SK-N-SH (cell line): Measurements from ENCODE around the gene THSD7B. TPM values are rescaled to one million over a fixed set of nuclear protein-coding genes. Genes with fewer than 3 reads are reported as not detected.

Experiments
- CTCF ChIA-PET: fragments of 300-600, 350-600 bp; formaldehyde crosslinking; extraction: SDS; loops from one replicate; lab custom pipeline; 2021; lab: Yijun Ruan, JAX
- POLR2A ChIA-PET: fragments of 350-600 bp; sonication (Branson Sonifier 250); formaldehyde crosslinking; extraction: SDS; loops from one replicate; lab custom pipeline; 2020; ENCODE audit warnings: antibody characterized with exemption, inconsistent platforms; lab: Yijun Ruan, JAX
- DNase-seq: peaks from one replicate; pipeline ENCODE4 v3.0.0; 2012
- H2AFZ ChIP-seq: fragments of 200-600 bp; sonication (generic); 2 replicates; pipeline ENCODE4 v1.8.1; 2016; ENCODE audit warnings: antibody characterized with exemption, mild to moderate bottlenecking, low read depth
- H3F3A ChIP-seq: fragments of 200-600 bp; sonication (generic); replicated peaks from 2 replicates; pipeline ENCODE3; 2016; ENCODE audit warnings: antibody characterized with exemption, mild to moderate bottlenecking; ENCODE audit not compliant: insufficient read depth
- H3K27ac ChIP-seq, 2 experiments: fragments of 200-500 bp in 1 of 2; fragments of 200-600 bp in 1 of 2; sonication (Bioruptor generic) in 1 of 2; sonication (generic), shearing (Covaris generic) in 1 of 2; 2 replicates each; pipeline versions ENCODE4 v1.5.1 to v1.6.1; 2014 to 2016; ENCODE audit warnings: low read depth in 2 of 2, inconsistent platforms in 1 of 2, low read length in 1 of 2, mild to moderate bottlenecking in 1 of 2, mixed read lengths in 1 of 2
- H3K27me3 ChIP-seq: fragments of 200-600 bp; sonication (generic), shearing (Covaris generic); 2 replicates; pipeline ENCODE4 v1.6.1; 2016; ENCODE audit warnings: mixed run types; ENCODE audit not compliant: insufficient read depth
- H3K36me3 ChIP-seq, 2 experiments: fragments of 200-500 bp in 1 of 2; fragments of 200-600 bp in 1 of 2; sonication (Bioruptor generic) in 1 of 2; sonication (generic) in 1 of 2; replicated peaks in 1 of 2; 2 replicates each; pipeline versions ENCODE3 to v1.5.1; 2014 to 2016; ENCODE audit warnings: low read length in 1 of 2, mild to moderate bottlenecking in 1 of 2; ENCODE audit not compliant: insufficient read depth in 2 of 2, control insufficient read depth in 1 of 2
- H3K4me1 ChIP-seq, 2 experiments: fragments of 200-500 bp in 1 of 2; fragments of 200-600 bp in 1 of 2; sonication (Bioruptor generic) in 1 of 2; sonication (generic), shearing (Covaris generic) in 1 of 2; 2 replicates each; pipeline versions ENCODE4 v1.5.1 to v1.6.1; 2014 to 2016; ENCODE audit warnings: low read depth in 1 of 2, low read length in 1 of 2, mixed run types in 1 of 2; ENCODE audit not compliant: insufficient read depth in 2 of 2, control insufficient read depth in 1 of 2
- H3K4me2 ChIP-seq: fragments of 200-600 bp; sonication (generic), shearing (Covaris generic); 2 replicates; pipeline ENCODE4 v1.6.1; 2017; ENCODE audit warnings: mixed run types
- H3K4me3 ChIP-seq, 2 experiments: fragments of 200-500 bp in 1 of 2; fragments of 200-600 bp in 1 of 2; sonication (Bioruptor generic) in 1 of 2; sonication (generic), shearing (Covaris generic) in 1 of 2; 2 replicates each; pipeline versions ENCODE4 v1.5.1 to v1.8.1; 2014 to 2016; ENCODE audit warnings: low read depth in 2 of 2, inconsistent platforms in 1 of 2, low read length in 1 of 2, mild to moderate bottlenecking in 1 of 2, mixed read lengths in 1 of 2, moderate library complexity in 1 of 2
- H3K79me2 ChIP-seq: fragments of 200-600 bp; sonication (generic); 2 replicates; pipeline ENCODE4 v1.8.1; 2017; ENCODE audit warnings: mild to moderate bottlenecking; ENCODE audit not compliant: insufficient read depth
- H3K9ac ChIP-seq: fragments of 200-600 bp; sonication (generic); 2 replicates; pipeline ENCODE4 v1.6.1; 2017; ENCODE audit warnings: mixed run types
- H3K9me2 ChIP-seq: fragments of 200-600 bp; sonication (generic); 2 replicates; pipeline ENCODE4 v1.6.1; 2017; ENCODE audit warnings: mixed run types
- H3K9me3 ChIP-seq: fragments of 200-600 bp; sonication (generic); 2 replicates; pipeline ENCODE4 v1.6.1; 2017; ENCODE audit warnings: mixed run types, mild to moderate bottlenecking, moderate library complexity
- H4K20me1 ChIP-seq: fragments of 200-600 bp; sonication (generic); 2 replicates; pipeline ENCODE4 v1.6.1; 2017; ENCODE audit warnings: mild to moderate bottlenecking, mixed run types; ENCODE audit not compliant: insufficient read depth
- FOSL2 ChIP-seq: IDR thresholded peaks from 2 replicates; pipeline ENCODE4 v1.4.0; 2012; ENCODE audit warnings: low read depth, mild to moderate bottlenecking, moderate library complexity, borderline replicate concordance
- GATA2 ChIP-seq: sonication (generic); formaldehyde crosslinking; IDR thresholded peaks from 2 replicates; pipeline ENCODE4 v1.5.0; 2020; ENCODE audit warnings: mild to moderate bottlenecking, missing genetic modification reagents
- JUND ChIP-seq: IDR thresholded peaks from 2 replicates; pipeline ENCODE4 v1.4.0; 2012
- MEF2A ChIP-seq: IDR thresholded peaks from 2 replicates; pipeline ENCODE4 v1.4.0; 2012; ENCODE audit warnings: low read depth, borderline replicate concordance
- POLR2AphosphoS5 ChIP-seq: IDR thresholded peaks from 2 replicates; pipeline ENCODE4 v1.6.1; 2012; ENCODE audit warnings: low read depth, low read length
- RAD21 ChIP-seq: IDR thresholded peaks from 2 replicates; pipeline ENCODE4 v1.6.1; 2012; ENCODE audit warnings: mild to moderate bottlenecking, low read length
- RCOR1 ChIP-seq: fragments of 150-350 bp; IDR thresholded peaks from 2 replicates; pipeline ENCODE4 v1.6.1; 2017; ENCODE audit warnings: antibody characterized with exemption, low read length
- RFX5 ChIP-seq: IDR thresholded peaks from 2 replicates; pipeline ENCODE4 v1.6.1; 2012; ENCODE audit warnings: mild to moderate bottlenecking, improper control_type of control experiment, low read length
- SIN3A ChIP-seq: IDR thresholded peaks from 2 replicates; pipeline ENCODE4 v1.6.1; 2012; ENCODE audit warnings: low read depth, mild to moderate bottlenecking, low read length, moderate library complexity, borderline replicate concordance
- TEAD4 ChIP-seq: IDR thresholded peaks from 2 replicates; pipeline ENCODE4 v1.4.0; 2012; ENCODE audit warnings: mild to moderate bottlenecking, borderline replicate concordance; ENCODE audit not compliant: insufficient read depth
- WGBS: methylation state at CpG from one replicate; pipeline ENCODE4 v1.1.6; 2017; ENCODE audit warnings: low lambda C conversion rate; 5-methylcytosine and 5-hydroxymethylcytosine counted together
- polyA plus RNA-seq, 3 experiments: library from polyadenylated mRNA; depleted of rRNA; stranded (reverse); fragments of >200 nt; gene quantifications; 2 replicates each; pipeline ENCODE4 v1.2.3, GENCODE V29; 2012
- TF ChIP-seq, protein P1 (sequence below): fragments of 150-350 bp; IDR thresholded peaks from 2 replicates; pipeline ENCODE4 v1.6.1; 2016; ENCODE audit warnings: mild to moderate bottlenecking, low read depth, low read length
- TF ChIP-seq, protein P2 (sequence below): IDR thresholded peaks from 2 replicates; pipeline ENCODE4 v1.4.0; 2012; ENCODE audit warnings: low read depth, borderline replicate concordance
- TF ChIP-seq, protein P3 (sequence below): IDR thresholded peaks from 2 replicates; pipeline ENCODE4; 2012
- TF ChIP-seq, protein P4 (sequence below): IDR thresholded peaks from 2 replicates; pipeline ENCODE4 v1.6.1; 2012; ENCODE audit warnings: mild to moderate bottlenecking, low read depth, low read length, moderate library complexity

The THSD7B gene
- polyA plus RNA-seq, 1 of the 3 experiments (the other 2 are of a cell fraction) = not detected

DNA sequence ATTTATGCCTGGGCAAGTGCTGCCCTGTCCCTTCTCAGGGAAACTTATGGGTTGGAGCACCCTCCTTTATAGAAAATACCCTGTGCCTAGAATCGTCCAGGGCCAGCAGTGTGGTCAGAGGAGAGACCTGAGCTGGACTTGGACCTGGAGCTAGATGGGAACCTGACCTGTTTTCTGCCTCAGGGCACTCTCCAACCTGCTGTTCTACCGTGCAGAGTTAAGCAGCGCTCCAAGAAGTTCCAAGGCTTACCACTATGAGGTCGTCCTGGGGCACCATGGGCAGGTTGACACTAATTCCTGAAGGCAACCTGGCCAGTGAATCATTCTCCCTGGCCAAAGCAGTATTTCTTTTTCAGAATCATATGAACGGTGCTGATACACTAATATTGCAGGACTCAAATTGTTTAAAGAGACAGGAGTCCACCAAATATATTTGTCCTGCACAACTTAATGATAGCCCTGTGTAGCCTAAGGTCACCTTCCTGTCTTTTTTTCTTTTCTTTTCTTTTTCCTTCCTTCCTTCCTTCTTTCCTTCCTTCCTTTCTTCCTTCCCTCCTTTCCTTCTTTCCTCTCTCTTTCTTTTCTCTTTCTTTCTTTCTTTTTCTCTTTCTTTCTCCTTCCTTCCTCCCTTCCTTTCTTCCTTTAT lies 743.5 kb downstream of the THSD7B start:
- Histone ChIP-seq H3K9me2 (no peaks in the 10 kb centered on the region), H3K9ac (no peak overlapping the region), H3K4me3 (no peak overlapping the region), H3K36me3 (no peaks in the 10 kb centered on the region), H3F3A (no peaks in the 10 kb centered on the region), H3K4me2 (no peak overlapping the region)
- POLR2A ChIA-PET = no interaction called here
- TF ChIP-seq RFX5 = no peak
- TF ChIP-seq SIN3A = no peak
- TF ChIP-seq, protein P1, sequence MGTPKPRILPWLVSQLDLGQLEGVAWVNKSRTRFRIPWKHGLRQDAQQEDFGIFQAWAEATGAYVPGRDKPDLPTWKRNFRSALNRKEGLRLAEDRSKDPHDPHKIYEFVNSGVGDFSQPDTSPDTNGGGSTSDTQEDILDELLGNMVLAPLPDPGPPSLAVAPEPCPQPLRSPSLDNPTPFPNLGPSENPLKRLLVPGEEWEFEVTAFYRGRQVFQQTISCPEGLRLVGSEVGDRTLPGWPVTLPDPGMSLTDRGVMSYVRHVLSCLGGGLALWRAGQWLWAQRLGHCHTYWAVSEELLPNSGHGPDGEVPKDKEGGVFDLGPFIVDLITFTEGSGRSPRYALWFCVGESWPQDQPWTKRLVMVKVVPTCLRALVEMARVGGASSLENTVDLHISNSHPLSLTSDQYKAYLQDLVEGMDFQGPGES = no peak
- no peak for TF ChIP-seq MEF2A
- TF ChIP-seq, protein P2, sequence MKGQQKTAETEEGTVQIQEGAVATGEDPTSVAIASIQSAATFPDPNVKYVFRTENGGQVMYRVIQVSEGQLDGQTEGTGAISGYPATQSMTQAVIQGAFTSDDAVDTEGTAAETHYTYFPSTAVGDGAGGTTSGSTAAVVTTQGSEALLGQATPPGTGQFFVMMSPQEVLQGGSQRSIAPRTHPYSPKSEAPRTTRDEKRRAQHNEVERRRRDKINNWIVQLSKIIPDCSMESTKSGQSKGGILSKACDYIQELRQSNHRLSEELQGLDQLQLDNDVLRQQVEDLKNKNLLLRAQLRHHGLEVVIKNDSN = no peak
- no peak for TF ChIP-seq POLR2AphosphoS5
- TF ChIP-seq RCOR1 = no peak
- TF ChIP-seq FOSL2 = no peak
- TF ChIP-seq, protein P3, sequence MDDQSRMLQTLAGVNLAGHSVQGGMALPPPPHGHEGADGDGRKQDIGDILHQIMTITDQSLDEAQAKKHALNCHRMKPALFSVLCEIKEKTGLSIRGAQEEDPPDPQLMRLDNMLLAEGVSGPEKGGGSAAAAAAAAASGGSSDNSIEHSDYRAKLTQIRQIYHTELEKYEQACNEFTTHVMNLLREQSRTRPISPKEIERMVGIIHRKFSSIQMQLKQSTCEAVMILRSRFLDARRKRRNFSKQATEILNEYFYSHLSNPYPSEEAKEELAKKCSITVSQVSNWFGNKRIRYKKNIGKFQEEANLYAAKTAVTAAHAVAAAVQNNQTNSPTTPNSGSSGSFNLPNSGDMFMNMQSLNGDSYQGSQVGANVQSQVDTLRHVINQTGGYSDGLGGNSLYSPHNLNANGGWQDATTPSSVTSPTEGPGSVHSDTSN = no peak
- TF ChIP-seq GATA2 (CRISPR knock-in tag) = no peak
- no peak for TF ChIP-seq RAD21
- TF ChIP-seq, protein P4, sequence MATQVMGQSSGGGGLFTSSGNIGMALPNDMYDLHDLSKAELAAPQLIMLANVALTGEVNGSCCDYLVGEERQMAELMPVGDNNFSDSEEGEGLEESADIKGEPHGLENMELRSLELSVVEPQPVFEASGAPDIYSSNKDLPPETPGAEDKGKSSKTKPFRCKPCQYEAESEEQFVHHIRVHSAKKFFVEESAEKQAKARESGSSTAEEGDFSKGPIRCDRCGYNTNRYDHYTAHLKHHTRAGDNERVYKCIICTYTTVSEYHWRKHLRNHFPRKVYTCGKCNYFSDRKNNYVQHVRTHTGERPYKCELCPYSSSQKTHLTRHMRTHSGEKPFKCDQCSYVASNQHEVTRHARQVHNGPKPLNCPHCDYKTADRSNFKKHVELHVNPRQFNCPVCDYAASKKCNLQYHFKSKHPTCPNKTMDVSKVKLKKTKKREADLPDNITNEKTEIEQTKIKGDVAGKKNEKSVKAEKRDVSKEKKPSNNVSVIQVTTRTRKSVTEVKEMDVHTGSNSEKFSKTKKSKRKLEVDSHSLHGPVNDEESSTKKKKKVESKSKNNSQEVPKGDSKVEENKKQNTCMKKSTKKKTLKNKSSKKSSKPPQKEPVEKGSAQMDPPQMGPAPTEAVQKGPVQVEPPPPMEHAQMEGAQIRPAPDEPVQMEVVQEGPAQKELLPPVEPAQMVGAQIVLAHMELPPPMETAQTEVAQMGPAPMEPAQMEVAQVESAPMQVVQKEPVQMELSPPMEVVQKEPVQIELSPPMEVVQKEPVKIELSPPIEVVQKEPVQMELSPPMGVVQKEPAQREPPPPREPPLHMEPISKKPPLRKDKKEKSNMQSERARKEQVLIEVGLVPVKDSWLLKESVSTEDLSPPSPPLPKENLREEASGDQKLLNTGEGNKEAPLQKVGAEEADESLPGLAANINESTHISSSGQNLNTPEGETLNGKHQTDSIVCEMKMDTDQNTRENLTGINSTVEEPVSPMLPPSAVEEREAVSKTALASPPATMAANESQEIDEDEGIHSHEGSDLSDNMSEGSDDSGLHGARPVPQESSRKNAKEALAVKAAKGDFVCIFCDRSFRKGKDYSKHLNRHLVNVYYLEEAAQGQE = no peak
- TF ChIP-seq JUND = no peak
- TF ChIP-seq TEAD4 = no peak
- TF ChIP-seq, all 33 proteins: peak for 0
- Histone ChIP-seq H3K79me2 (no peaks in the 10 kb centered on the region), H3K27ac (no peak overlapping the region), H3K9me3 (no peaks in the 10 kb centered on the region), H3K4me1 (no peaks in the 10 kb centered on the region), H3K27me3 (no peaks in the 10 kb centered on the region), H2AFZ (no peak overlapping the region), H4K20me1 (no peaks in the 10 kb centered on the region)
- DNase-seq = no peak
- WGBS = 8% methylated on average over 5 of the region's 5 CpGs
- CTCF ChIA-PET = no interaction called here
